Mesangial cell (primary cell): ENCODE data around the gene THUMPD3. TPM values are rescaled to one million over a fixed set of nuclear protein-coding genes. Genes with fewer than 3 reads are reported as not detected.

Experiments used
- total RNA-seq: library from RNA; depleted of rRNA; stranded (reverse); fragments of >200 nt; gene quantifications from 2 replicates; pipeline ENCODE4 v1.2.3, GENCODE V29; 2015

THUMPD3 gene
- 17.3 and 17.5 TPM in 2 replicates for total RNA-seq

DNA sequence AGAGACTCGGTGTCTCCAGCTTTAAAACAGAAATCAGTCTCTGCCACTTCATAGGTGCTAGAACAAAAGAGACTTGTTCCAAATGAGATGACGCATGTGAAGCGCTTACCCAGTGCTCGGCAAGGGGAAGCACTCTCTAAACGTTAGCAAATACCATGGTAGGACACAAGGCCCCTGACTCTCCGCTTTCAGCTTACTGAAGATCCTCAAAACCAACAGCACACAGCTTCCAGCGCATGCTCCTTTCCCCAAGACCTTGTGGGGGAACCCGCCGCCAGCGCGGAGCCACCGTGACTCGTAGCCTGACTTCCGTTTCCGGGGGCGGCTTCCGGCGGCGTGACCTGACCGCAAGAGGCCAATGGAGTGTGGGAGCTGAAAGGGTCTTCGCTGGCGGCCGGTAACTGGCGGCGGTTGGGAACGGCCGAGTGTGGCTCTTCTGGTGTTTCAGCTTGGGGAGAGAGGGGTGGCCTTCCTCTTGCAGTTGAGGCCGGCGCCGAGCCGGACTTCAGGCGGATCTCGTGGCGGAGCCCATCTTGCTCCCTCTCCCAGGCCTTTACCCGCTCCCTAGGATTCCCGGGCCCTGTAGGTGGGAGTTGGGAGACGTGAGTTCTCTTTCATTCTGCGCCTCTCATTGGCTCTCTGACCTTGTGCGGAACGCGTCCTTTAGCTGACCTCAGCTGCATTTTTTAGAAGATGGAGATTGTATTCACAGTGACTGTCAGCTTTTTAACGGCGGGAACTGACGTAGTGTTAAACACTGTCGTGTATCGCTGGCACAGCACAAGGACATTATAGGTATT is at the start of gene THUMPD3:
Gene THUMPD3 (plus strand): TSS at position 324 of the 800 bp plus-strand sequence. CDS start 2,015 bp downstream, outside the sequence.

DNA sequence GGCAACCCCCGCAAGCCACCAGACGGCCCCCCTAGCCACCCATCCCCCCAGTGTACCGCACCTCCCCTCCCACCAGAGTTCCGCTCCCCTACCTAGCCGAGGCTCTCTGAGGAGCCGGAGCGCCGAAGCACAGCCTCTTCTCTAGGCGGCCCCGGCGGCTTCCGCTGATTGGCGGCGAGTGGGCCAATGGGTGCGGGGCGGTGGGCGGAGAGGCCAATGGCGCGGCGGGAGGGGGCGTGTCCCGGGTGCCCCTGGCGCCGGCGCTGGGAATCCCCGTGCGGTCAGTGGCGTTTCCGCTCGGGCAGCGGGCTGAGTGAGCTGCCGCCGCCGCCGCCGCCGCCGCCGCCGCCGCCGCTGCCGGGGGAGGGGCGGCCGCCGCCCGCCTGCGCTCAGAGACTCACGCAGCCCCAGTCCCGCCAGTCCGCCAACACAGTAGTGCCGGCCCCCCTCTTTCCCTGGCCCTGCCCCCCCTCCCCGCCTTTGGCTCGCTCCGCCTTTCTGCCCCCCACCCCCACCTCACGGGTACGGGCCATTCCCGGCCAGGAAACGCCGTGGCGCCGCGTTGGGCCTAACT is 34.6 kb downstream of the THUMPD3 start, which contains the start of gene SETD5:
Gene SETD5 (plus strand): TSS at position 284 of the 574 bp plus-strand sequence. CDS start 31,324 bp downstream, outside the sequence.

Other genes starting within 250 kb of the THUMPD3 start
- 0.33 and 2.8 TPM in 2 replicates for gene SRGAP3, start 113.4 kb upstream of the THUMPD3 start, total RNA-seq
- gene SETD5, start 34.6 kb downstream of the THUMPD3 start, total RNA-seq: 41.6 and 52.0 TPM in 2 replicates
- not detected in 2 replicates for gene LHFPL4, start 190.8 kb downstream of the THUMPD3 start, total RNA-seq